GM18505 (cell line): ENCODE results near the gene FAM13A.
"Not testable (repeated sequence)": the region's sequence is repeated elsewhere in the genome, so short reads cannot be mapped to it uniquely, and the experiment has no call there.

Experiments
- ATAC-seq: cut with Tn5 transposase; IDR thresholded peaks from one replicate; pipeline ENCODE4 v1.9.1; 2021; ENCODE audit not compliant: unreplicated experiment
- POLR2A ChIP-seq: IDR thresholded peaks from 4 replicates; pipeline ENCODE4 v1.6.1; 2011; ENCODE audit warnings: borderline replicate concordance; ENCODE audit not compliant: insufficient read depth, insufficient read length; ENCODE audit errors: extremely low read depth

Gene FAM13A

DNA sequence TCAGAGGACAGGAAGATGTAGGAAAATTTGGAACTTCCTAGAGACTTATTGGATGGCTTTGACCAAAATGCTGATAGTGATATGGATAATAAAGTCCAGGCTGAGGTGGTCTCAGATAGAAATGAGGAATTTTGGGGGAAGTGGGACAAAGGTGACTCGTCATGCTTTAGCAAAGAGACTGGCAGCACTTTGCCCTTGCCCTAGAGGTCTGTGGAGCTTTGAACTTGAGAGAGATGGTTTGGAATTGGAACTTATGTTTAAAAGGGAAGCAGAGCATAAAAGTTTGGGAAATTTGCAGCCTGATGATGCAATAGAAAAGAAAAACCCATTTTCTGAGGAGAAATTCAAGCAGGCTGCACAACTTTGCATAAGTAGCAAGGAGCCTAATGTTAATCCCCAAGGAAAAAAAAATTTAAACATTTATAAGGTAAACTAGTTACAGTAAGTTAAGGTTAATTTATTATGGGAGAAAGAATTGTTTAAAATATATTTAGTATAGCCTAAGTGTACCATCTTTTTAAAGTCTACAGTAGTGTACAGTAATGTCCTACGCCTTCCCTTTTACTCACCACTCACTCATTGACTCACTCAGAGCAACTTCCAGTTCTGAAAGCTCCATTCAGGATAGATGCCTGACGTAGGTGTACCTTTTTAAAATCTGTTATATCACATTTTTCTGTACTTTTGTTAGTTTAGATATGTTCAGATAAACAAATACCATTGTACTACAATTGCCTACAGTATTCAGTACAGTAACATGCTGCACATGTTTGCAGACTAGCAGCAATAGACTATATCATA, 101.2 kb downstream of the FAM13A start:
- ATAC-seq: no peak
- no peak for TF ChIP-seq POLR2A

DNA sequence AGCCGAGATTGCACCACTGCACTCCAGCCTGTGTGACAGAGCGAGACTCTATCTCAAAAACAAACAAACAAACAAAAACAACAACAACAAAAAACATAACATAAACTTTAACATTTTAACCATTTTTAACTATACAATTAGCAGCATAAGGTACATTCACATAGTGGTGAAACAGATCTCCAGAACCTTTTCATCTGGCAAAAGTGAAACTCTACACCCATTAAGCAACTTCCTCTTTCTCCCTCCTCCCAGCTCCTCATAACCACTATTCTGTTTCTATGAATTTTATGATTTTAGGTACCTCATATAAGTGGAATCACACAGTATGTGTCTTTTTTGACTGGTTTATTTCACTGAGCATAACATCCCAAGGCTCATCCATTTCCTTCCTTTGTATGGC, 103.6 kb downstream of the FAM13A start:
- ATAC-seq: no peak
- TF ChIP-seq POLR2A: no peak

GRCh38 chr4:88952081-88952480, 104.9 kb downstream of the FAM13A start:
- TF ChIP-seq POLR2A: no peak
- ATAC-seq: no peak

DNA sequence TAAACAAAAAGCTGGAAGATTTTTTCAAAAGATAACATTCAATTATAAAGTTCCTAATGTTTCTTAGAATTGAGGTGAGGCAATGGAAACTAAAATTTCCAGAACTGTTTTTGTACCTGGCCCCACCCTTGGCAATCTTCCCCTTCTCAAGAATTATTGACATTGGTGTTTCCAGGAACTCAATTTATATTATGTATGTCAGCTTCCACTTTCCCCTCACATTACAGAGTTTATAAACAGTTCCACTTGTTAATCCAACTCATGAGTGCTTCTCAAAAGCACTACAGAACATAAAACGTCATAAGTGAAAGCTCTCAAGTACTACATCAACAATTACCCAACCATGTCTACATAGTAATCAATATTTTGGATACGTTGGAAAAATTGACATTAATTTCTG, 107.4 kb downstream of the FAM13A start:
- TF ChIP-seq POLR2A: no peak
- ATAC-seq: no peak

- ATAC-seq: no peak
- no peak for TF ChIP-seq POLR2A
Measured at GRCh38 chr4:88940506-88940905, 116.5 kb downstream of the FAM13A start.

GRCh38 chr4:88939697-88940096, 117.3 kb downstream of the FAM13A start:
- ATAC-seq: no peak
- TF ChIP-seq POLR2A: no peak

- TF ChIP-seq POLR2A: no peak
- ATAC-seq: no peak
Measured at GRCh38 chr4:88938138-88938537, 118.8 kb downstream of the FAM13A start.

- no peak for ATAC-seq
- TF ChIP-seq POLR2A: no peak
Measured at GRCh38 chr4:88937081-88937480, 119.9 kb downstream of the FAM13A start.

DNA sequence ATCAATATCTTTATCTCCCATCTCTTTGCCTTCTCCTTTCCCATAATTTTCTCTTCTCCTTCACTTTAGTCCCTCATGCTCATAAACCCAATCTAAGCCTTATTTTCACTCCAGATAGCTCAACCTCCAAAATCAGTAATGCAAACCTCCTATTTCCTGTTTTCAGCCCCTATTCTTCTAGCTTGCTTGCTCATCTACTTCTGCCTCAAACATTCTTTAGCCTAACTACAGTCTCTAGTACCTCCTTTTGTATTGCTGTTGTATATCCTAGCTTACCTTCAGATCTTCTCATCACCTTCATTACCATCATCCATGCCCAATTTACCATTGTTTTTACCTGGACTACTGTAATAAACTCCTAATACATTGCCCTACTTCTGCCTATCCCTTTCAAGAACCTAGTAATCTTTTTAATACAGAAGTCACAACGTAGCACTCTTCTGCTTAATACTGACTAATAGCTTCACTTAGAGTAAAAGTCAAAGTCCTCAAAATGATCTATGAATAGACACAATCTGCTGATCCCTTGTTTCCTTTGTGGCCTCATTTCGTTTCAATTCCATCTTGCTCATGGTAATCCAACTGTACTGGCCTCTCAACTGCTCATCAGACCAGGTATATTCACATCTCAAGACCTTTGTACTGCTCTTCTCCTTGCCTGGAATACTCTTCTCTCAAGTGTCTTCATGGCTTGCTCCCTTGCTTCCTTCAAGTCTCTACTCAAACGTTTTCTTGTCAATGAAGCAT, 123.4 kb downstream of the FAM13A start:
- TF ChIP-seq POLR2A: no peak
- ATAC-seq: no peak

GRCh38 chr4:88928852-88929251, 128.1 kb downstream of the FAM13A start:
- TF ChIP-seq POLR2A: no peak
- ATAC-seq: no peak

DNA sequence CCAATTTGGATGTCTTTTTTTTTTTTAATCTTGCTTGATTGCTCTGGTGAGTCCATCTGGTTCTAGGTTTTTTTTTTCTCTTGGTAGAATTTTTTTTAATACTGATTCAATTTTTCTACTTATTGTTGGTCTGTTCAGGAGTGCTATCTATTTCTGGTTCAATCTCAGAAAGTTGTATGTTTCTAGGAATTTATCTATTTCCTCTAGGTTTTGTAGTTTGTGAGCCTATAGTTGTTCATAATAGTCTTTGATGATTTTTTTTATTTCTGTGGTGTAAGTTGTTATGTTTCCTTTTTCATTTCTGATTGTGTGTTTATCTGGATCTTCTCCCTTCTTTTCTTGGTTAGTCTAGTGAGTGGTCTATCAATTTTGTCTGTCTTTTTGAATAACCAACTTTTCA, 129.6 kb downstream of the FAM13A start:
- no peak for TF ChIP-seq POLR2A
- no peak for ATAC-seq

DNA sequence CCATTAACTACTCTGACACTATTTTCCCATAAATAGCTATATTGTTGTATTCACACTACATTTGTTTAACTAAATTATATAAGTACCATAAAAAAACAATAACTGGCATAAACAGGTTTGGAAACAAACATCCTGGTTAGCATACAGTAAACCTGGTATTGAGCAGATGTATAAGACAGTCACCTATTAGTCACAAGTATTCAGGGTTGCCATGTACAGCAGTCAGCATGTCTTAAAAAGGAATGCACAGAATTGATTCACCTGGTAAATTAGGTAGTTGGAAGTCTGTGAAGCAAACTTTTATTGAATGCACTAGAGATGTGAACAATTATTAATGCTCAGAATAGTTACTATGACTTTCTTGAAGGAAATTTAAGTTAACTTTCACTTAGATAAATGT, 137.9 kb downstream of the FAM13A start:
- no peak for TF ChIP-seq POLR2A
- no peak for ATAC-seq

DNA sequence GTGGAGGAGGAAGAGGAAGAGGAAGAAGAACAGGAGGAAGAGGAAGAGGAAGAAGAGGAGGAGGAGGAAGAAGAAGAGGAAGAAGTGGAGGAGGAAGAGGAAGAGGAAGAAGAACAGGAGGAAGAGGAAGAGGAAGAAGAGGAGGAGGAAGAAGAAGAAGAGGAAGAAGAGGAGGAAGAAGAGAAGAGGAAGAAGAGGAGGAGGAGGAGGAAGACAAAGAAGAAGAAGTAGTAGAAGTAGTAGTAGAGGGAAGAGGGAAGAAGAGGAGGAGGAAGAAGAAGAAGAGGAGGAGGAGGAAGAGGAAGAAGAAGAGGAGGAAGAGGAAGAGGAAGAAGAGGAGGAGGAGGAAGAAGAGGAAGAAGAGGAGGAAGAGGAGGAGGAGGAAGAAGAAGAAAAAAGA, 143.8 kb downstream of the FAM13A start:
- not testable (repeated sequence) for ATAC-seq
